HG03108 (cell line): ENCODE data around the gene SERF2.
"Not testable (repeated sequence)": the region's sequence is repeated elsewhere in the genome, so short reads cannot be mapped to it uniquely, and the experiment has no call there.

ENCODE experiments used
- ATAC-seq: cut with Tn5 transposase; IDR thresholded peaks from one replicate; pipeline ENCODE4 v1.9.1; 2021; ENCODE audit warnings: moderate library complexity; ENCODE audit not compliant: unreplicated experiment

SERF2 gene

GRCh38 chr15:43826508-43827341, 34.6 kb downstream of the SERF2 start, which contains the start of gene WDR76:
Gene WDR76 (plus strand): TSS chr15:43827002. CDS start chr15:43827033, 31 bp downstream.
- peak; percentile 64 for ATAC-seq

DNA sequence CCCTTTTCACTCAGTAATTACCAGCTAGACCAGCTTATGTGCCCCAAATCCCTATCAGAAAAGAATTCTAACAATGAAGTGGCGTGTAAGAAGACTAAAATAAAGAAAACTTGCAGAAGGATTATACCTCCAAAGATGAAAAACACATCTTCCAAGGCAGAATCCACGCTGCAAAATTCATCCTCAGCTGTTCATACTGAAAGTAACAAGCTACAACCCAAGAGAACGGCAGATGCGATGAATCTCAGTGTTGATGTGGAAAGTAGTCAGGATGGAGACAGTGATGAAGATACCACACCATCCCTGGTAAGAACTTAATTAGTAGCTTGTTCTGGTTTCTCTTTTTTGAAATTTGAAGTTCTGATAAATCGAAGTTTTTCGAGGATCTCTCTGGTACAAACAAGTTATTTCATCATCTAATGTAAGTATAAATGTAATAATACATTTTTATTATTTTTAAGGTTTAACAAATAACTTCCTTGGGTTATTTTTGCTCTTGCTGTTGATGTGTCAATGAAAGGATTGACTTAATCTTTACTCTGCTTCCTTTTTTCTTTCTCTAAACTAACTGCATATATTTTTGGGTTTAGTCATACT, 36.0 kb downstream of the SERF2 start:
- no peak for ATAC-seq

DNA sequence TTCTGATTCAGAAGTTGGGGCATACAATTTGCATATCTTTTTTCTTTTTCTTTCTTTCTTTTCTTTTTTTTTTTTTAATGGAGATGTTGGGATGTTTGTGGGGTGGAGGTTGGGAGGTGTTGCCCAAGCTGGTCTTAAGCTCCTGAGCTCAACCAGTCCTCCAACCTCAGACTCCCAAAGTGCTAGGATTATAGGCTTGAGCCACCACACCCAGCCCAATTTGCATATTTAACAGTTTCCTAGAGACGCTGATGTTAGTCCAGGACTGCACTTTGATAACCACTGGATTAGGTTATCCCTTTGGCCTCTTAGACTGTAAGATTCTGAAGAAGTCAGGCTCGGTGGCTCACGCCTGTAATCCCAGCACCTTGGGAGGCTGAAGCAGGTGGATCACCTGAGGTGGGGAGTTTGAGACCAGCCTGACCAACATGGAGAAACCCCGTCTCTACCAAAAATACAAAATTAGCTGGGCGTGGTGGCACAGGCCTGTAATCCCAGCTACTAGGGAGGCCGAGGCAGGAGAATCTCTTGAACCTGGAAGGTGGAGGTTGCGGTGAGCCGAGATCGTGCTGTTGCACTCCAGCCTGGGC, 37.9 kb downstream of the SERF2 start:
- not testable (repeated sequence) for ATAC-seq

DNA sequence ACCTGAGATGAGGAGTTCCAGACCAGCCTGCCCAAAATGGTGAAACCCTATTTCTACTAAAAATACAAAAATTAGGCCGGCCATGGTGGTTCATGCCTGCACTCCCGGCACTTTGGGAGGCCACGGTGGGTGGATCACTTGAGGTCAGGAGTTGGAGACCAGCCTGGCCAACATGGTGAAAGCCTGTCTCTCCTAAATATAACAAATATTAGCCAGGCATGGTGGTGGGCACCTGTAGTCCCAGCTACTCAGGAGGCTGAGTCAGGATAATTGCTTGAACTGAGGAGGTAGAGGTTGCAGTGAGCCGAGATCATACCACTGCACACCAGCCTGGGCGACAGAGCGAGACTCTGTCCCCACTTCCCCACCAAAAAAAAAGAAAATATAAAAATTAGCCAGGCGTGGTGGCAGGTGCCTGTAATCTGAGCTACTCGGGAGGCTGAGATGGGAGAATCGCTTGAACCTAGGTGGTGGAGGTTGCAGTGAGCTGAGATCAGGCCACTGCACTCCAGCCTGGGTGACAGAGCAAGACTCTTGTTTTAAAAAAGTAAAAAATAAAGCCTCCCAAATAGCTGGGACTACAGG, 38.7 kb downstream of the SERF2 start:
- not testable (repeated sequence) for ATAC-seq

- not testable (repeated sequence) for ATAC-seq
These were observed 39.5 kb downstream of the SERF2 start for GRCh38 chr15:43831519-43832052.

GRCh38 chr15:43832485-43832884, 40.4 kb downstream of the SERF2 start:
- ATAC-seq = not testable (repeated sequence)

- ATAC-seq = no peak
These were observed 53.3 kb downstream of the SERF2 start for GRCh38 chr15:43845421-43845820.
